Urothelium cell line (cell line): ENCODE data around the gene ZC3H8.
A peak's percentile ranks its signal among the peaks of the same experiment; 100 is the strongest.

Experiments used
- DNase-seq: peaks from one replicate; pipeline ENCODE4 v3.0.0; 2011; ENCODE audit warnings: low spot score, mixed read lengths
- FAIRE-seq: peaks from 2 replicates; lab custom pipeline; 2011; peaks lifted over from hg19 to GRCh38; lab: Jason Lieb, UNC

ZC3H8 gene

DNA sequence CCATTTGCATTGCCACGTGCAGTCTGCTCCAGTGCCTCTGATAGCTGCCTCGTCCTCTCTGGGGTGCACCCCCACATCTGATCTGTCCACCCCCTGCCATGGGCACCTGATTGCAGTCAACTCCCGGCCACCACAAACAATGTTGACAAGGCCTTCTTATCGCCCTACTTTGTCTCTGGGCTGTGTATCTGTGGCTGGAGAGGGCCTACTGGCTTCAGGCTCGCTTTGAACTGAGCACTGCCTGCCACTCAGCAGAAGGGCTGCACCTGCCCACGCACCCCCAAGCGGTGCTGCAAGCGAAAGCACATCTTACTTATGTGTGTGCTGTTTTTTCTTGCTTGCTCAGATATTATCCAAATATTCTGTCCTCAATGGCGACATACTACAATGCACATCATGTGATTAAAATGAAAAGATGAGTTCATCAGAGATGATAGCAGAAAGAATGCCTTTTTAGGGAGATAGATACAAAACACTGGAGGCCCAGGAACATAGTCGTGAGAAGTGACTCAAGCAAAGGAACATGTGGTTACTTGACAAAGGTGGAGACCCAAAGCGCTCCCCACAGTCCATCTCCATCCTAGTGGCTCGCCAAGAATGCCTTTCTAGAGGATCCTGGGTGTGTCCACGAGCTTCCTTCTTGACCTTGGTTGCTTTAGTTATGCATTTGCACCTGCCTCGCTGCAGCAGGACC lies 87.9 kb downstream of the ZC3H8 start:
- DNase-seq (no peak), FAIRE-seq (peak; percentile 37)

DNA sequence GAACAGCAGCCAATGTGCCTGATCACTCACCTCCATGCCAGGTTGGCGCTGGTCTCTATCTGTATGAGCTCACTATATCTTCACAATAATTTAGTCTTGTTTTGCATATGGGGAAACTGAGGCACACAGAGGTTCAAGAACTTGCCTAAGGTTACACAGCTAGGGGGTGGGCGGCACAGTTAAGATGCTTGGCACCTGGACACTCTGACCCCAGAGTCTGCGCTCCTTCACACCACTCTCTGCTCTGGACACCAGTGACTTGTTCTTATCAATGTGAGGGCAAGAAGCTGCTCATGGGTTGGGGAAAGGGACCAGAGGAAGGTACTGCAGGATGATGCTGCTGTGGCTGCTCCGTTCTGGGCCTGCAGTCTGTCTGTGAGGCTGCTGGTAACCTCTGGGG lies 89.5 kb downstream of the ZC3H8 start:
- FAIRE-seq, result no peak
- no peak for DNase-seq

DNA sequence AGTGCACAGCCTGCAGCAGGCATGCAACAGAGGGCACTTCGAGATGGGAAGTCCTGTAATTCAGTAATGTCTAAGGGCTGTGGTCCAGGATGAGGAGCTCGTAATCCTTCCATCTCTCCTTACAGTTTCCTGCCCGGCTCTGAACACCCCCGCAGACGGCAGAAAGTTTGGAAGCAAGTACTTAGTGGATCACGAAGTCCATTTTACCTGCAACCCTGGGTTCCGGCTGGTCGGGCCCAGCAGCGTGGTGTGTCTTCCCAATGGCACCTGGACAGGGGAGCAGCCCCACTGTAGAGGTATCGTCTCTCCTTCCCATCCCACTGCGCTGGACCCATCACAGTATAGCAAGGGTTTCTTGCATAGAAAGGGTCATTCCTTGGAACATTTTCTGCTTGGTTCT lies 90.0 kb downstream of the ZC3H8 start:
- FAIRE-seq (peak; percentile 66), DNase-seq (no peak)

DNA sequence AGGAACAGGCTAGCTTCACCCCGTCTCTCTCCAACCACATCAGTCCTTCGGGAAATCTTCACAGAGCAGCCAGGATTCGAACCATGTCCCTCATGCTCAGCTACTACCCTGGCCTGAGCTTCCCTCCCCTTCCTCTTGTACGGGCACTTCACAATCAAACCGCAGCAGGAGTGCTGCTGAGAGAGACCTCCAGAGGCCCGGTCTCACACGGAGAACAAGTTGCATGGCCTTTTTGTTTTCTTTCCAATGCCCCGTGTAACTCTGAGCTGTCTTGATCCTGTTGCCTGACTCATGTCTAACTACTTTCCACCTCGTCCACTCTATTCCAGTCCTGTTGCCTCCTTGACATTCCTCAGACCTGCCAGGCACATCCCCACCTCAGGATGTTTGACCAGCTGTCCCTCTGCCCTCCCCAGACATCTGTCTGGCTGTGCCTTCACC lies 91.3 kb downstream of the ZC3H8 start:
- FAIRE-seq, result no peak

DNA sequence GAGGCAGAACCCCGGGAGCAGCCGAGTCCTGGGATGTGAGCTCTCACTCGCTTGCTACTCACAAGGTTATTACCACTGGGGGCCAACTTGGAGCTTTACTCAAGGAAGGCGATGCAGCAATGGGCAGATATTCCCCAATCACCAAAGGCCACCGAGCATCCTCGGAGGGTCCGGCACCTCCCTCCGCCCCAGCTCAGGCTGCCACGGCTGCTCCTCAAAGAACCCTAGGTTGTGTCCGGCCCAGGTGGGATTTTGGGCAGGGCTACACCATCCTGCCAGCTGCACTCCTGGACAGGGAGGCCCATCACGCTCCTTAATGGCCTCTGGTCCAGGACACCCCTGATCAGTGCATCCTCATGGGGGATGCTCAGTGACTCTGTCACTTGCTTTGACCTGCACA lies 91.9 kb downstream of the ZC3H8 start:
- DNase-seq, result no peak
- no peak for FAIRE-seq

More for the DNA sequence above, 91.3 kb downstream of the ZC3H8 start:
- DNase-seq, result no peak

DNA sequence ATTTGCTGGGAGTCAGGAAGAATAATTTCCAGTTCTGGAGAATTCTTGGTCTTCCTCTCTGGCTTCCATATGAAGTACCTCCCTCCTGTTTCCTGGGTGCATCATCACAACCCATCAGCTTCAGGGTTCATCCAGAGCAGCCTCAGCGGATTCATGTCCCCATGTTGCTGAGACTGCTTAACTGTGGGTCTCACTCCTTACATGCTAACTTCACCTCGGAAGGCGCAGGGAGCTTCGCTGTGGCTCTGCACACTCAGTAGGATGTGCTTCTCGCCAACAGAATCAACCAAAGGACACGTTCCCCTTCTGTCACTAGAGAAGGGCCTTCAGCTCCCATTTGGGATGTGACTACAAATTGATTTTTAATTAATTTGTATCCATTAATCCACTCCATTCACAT lies 92.5 kb downstream of the ZC3H8 start:
- FAIRE-seq, result no peak
- no peak for DNase-seq
